Femur (tissue), 1 donor: ENCODE measurements around the gene GGTA1.
"Not testable (repeated sequence)": the region's sequence is repeated elsewhere in the genome, so short reads cannot be mapped to it uniquely, and the experiment has no call there.

ENCODE experiments used
- DNase-seq: peaks from one replicate; pipeline ENCODE4 v3.0.0-alpha.2; 2017

The GGTA1 gene

DNA sequence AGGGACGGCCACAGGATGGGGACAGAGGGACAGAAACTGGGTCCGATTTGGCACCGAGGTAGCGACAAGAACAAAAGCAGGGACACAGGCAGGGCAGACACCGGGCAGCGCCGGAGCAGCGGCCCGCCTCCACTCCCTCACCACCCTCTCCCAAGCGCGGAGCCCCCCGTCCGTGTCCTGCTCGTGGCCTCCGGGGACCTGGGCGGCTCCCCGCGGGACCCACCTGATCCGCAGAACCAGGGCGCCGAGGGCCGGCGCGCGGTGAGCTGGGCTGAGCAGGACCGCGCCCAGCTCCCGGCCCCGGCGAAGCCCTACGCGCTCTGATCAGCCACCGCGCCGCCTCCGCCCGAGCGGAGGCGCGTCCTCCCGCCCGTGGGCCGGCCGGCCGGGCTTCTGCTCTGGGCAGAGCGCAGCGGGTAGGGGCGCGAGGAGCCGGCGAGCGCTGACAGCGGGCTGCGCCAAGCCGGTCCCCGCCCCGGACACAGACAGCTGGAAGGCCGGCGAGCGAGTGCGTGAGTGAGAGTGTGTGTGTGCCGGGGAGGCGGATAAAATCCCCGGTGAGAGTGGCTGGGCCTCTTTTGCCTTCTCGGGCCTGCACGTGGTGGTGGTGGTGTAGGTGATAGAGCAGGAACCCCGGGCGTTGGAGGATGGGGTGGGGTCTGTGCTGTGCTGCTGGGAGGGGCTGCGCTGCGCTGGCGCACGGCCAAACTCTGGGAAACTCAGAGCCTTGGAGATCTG lies at the start of gene GGTA1:
TSS of gene GGTA1 (minus strand) at position 418 of the 738 bp plus-strand sequence. CDS start 31,922 bp downstream, outside the sequence.
- DNase-seq: peak; percentile 83

DNA sequence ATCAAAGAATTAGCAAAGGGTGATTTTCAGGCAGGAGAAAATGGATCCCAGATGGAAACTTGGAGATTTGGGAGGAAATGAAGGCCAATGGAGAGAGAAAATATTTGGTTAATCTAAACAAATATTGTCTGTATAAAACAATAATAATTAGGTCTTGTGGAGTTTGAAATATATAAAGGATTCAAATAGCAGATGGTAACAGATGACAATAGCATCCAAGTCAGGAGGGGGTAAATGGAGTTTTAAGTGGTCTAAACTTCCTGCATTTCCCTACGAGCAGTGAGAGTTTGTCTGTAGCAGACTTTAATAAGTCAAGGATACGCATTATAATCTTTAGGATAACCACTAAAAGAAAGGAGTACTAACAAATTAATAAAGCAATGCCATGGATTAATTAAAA lies 49.0 kb upstream of the GGTA1 start:
- no peak for DNase-seq

DNA sequence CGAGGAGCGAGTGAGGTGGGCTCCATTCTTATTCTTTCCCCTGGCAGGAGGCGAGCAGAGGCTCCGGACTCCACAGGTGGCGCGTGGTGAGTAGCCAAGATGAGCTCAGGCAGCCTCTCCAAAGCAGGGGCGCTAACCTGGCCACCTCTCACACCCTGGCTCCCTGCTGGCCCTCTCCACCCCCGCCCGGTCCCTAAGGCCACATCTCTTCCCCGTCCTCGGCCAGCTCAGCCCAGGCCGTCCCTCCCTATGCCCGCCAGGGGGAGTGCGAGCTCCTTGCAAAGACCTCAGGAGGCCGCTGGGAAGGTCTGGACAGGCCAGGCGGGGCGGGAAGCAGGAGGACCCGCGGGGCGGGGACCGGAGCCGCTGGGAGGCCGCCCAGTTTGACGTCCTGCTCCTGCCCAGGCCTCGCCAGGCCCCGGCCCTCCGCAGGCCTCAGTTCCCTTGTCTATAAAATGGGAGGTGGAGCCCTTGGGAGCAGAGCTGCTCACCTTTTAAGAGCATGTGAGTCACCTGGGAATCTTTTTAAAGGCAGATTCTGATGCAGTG lies 46.3 kb upstream of the GGTA1 start:
- DNase-seq: peak; percentile 95

GRCh38 chr9:121545150-121545874 lies 45.7 kb upstream of the GGTA1 start:
- no peak for DNase-seq

DNA sequence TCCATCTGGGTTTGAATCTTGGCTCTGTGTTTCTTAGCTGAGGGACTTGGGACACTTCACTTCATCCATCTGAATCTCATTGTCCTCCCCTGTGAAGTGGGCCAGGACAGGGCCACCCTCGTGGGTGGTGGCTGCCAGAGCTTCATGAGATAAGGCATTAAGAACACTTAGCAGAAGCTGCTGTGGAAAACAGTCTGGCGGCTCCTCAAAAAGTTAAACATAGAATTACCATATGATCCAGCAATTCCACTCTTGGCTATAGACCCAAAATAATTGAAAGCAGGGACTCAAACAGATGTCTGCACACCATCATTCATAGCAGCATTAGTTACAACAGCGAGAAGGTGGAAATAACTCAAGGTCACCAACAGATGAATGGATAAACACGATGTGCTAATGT lies 42.4 kb upstream of the GGTA1 start:
- DNase-seq: no peak

DNA sequence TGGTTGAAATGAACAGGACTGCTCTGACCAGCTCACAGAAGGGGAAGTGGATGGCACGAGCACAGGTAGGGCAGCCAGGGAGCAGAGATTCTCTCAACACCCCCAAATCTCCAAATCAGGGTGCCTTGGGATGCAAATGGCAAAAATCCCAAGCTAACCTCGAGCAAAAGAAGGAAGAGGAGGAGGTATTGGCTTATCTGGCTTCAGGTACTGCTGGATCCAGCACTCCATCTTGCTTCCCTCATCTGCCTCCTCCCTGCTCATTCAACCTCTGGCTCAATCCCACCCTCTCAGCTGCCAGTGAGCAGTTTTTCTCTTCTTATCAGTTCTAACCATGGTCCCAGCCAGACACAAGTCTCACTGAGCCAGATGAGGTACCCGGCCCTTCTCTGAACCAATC lies 41.6 kb upstream of the GGTA1 start:
- DNase-seq: no peak

DNA sequence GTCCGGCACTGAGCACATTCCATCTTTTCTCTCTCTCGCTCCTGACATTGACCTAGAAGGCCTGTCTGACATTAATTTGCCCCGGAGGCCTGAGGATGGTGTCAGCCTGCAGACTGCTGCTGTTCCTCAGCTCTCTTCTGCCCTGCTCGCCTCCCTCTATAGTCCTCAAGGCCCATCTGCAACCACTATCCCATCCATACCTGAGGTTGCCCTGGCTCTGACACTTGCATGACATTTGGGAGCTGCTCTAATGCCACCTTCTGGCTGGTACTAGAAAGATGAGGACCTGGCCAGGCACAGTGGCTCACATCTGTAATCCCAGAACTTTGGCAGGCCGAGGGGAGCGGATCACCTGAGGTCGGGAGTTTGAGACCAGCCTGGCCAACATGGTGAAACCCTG lies 38.6 kb upstream of the GGTA1 start:
- no peak for DNase-seq

GRCh38 chr9:121537283-121537682 lies 37.6 kb upstream of the GGTA1 start:
- no peak for DNase-seq

- no peak for DNase-seq
These were observed 33.2 kb upstream of the GGTA1 start for GRCh38 chr9:121532881-121533280.

DNA sequence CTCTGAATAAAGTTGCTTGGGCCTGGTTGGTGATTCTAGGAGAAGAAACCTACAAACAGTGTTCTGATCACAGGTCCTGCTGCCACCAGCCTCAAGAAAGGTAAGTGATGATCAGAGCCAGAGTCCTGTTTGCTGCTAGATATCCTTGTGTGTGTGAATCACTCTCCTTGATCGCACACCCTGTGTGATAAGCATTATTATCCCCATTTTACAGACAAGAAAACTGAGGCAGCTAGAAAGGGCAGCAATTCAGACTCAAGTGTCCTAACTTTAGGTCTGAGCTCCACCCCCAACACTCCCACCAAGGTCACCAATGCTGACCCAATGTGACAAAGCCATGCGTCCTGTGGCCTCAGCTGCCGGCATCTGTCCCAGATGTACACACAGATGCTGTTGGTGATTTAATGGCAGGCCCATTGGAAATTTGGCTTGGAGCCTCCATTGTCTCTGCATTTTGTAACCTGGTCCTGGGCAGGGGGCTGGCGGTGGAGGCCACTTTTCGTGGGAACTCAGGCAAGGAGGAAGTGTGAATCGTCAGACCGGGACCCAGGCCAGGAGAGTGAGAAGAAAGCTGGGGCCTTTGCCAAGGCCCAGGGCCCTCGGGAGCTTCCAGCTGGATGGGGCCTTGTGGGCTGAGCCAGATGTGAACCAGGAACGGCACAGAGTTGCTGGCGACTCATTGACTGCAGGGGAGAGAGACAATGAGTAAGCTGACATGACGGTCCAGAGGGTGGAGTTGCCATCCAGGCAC lies 29.8 kb upstream of the GGTA1 start:
- DNase-seq: peak; percentile 94

GRCh38 chr9:121528642-121529041 lies 29.0 kb upstream of the GGTA1 start:
- no peak for DNase-seq

DNA sequence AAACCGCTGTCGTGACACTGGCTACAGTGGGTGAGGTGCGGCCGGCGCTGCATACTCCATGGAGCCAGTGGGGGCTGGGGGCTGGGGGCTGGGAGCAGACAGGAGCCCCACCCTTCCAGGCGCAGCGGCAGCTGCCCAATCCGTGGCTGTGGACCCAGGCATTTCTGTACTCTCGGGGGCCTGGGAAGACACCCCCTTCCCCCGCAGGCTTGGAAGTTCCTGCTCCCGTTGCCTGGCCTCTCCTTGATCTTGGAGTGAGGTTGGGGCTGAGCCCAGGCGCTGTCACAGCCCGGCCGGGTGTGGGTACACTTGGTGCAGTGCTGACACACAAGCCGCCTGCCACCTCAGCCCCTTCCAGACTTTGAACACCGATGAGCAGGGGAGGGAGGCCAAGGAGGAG lies 27.7 kb upstream of the GGTA1 start:
- no peak for DNase-seq

DNA sequence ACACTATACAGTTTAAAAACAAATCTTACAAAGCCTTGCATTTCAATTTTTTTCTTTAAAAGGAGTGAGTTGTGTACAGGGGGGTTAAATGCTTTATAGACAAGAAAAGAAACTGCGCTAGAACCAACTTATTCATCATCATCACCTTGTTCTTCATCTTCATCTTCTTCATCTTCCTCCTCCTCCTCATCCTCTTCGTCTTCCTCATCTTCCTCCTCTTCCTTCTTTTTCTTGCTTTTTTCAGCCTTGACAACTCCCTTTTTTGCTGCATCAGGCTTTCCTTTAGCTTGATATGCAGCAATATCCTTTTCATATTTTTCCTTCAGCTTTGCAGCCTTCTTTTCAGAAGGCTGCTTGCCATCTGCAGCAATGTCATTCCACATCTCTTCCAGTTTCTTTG lies 20.0 kb upstream of the GGTA1 start:
- not testable (repeated sequence) for DNase-seq

DNA sequence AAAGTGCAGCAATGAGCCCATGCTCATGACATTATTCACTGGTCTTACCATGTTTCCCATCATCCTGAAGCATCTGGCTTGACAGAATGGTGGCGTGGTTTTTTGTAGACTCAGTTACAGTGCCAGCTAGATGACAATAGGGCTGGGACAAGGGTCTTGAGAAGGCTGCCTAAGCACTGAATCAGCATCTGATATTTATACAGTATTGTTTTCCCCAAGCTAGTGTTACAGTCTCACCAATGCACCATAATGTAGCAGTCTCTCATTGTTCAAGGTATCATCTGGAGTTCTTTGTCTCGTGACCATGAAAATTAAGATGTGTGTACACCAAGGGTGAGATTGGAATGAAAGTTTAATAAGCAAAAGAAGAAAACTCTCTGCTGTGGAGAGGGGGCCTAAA lies 19.0 kb upstream of the GGTA1 start:
- no peak for DNase-seq

GRCh38 chr9:121513166-121513565 lies 13.5 kb upstream of the GGTA1 start:
- not testable (repeated sequence) for DNase-seq

- DNase-seq: no peak
These were observed 11.3 kb upstream of the GGTA1 start for GRCh38 chr9:121510766-121511550.

DNA sequence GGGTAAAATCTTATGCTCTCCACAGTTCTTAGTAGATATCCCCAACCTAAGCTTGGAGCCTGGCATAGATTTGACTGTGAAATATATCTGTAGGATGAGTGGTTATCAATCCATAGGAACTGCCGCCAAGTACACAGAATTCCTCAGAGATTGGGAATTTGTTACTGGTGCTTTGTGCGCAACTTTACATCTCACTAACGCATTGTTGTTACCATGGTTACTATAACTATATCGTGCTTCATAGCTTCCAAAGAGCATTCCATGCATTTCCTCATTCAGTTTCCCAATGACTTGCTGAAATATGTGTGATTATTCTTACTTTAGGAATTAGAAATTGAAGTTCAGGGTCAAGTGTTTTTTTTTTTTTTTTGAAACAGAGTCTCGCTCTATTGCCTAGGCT lies 9.5 kb upstream of the GGTA1 start:
- no peak for DNase-seq

DNA sequence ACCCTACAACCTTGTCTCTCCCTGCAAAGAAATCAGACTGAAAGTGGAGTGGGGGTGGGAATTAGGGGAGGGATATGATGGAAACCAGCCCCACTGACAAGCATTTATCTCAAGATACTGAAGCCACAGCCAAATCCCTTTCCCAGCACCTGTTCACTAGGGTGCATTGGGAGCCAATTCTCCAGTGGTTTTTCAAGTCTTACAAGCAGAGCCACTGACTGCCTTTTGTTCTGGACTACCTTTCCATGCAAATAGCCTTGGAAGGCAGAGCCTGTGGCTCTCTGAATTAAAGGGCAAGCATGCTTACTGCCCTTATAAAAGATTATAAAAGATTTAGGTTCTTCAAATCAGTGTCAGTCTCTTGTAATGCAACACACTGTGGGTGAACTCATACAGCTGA lies 8.8 kb upstream of the GGTA1 start:
- no peak for DNase-seq

- DNase-seq: no peak
These were observed 6.5 kb upstream of the GGTA1 start for GRCh38 chr9:121505903-121506735.

GRCh38 chr9:121503444-121503843 lies 3.8 kb upstream of the GGTA1 start:
- DNase-seq: no peak

DNA sequence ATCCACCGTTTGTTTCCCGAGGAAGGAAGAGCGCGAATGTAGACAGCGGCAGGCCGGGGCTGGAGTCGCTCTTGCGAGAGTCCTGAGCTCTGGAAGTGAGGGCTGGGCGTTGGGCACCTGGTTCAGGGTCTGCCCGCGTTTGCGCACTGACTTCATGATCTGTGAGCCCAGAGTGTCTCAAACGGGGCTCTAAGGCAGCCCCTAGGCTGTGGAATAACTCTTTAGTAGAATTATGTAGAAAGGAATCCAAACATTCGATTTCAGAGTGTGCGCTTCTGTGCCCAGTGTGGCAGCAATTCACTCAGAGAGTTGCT lies 478 bp upstream of the GGTA1 start:
- no peak for DNase-seq

GRCh38 chr9:121499177-121499426 lies 542 bp downstream of the GGTA1 start:
- DNase-seq: no peak
